GM18526 (cell line): ENCODE data around the gene HTATSF1.

Source experiments
- POLR2A ChIP-seq: IDR thresholded peaks from 3 replicates; pipeline ENCODE4 v1.6.1; 2011; ENCODE audit not compliant: insufficient read length; ENCODE audit errors: extremely low read depth

HTATSF1 gene

DNA sequence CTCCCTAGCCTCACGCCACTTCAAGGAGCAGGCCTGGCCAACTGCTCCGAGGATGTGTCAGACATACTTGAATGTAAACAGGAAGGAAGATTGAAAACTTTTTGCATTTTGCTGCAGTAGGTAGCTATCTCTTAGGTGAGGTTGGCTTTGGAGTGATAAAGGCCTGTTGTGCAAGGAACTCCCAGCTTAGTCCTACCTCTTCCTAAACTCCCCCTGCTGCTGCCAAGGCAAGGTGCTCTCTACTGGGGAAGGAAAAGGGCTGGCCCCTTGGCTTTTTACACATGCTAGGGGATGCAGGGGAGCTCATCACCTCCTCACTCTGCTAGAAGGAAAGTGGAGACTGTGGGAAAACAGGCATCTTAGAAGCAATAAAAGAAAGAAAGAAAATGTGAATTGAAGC lies 20.4 kb upstream of the HTATSF1 start:
- TF ChIP-seq POLR2A = no peak

DNA sequence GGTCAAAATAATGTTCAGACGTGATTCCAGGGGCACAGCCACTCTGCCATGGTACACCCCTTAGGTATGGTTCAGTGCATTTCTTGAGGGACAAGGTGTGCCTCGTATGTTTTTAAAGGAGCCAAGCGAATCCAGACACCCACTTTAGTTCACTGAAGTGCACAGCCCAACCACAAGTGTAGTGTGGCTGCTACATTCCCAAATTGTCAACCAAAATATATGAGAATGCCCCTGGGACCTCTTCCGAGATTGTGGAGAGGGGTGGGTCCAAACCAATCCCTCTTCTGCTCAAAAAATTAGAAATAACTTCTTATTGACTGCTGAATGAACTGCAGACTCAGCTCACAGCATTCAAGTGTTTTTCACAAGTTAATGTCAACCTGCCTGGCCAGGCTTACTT lies 17.0 kb upstream of the HTATSF1 start:
- TF ChIP-seq POLR2A = no peak

DNA sequence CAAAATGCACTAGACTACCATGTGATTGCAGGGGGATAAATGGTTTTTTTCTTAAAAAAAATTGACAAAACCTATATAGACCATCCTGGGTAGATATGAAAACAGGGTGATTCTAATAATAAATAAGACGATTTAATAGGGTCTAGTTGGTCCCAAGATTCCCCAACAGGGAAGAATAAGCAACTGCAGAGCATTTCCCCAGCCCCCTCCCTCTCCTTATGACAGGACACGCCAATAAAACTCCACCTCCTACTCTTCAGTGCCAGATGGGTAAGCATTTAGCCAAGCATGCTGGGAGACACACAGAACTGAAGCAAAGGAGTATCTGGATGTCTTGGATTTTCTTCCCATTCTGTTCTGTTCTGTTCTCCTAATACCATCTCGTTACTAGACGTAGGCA lies 9.7 kb upstream of the HTATSF1 start, which contains the start of gene BRS3:
BRS3 (plus strand) TSS at position 301 of the 400 bp plus-strand sequence. CDS start 168 bp downstream, outside the sequence.
- TF ChIP-seq POLR2A = no peak

DNA sequence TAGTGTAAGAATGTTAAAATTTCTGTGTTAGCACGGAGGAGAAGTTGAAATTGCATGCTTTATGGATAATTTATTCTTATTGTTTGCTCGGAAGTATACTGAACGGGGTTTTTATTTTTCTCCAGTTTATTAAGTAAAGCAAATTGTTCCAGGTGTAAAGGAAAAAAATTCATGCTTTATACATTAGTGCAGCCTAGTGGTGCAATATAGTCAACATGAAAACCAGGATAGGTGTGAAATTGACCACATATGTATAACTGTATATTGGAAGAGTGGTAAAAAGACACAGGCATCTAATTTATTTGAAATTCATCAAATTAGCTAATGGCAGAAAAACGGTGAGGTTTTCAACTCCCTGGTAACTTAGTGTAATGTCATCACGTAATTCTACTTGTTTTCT lies 8.7 kb upstream of the HTATSF1 start:
- no peak for TF ChIP-seq POLR2A

DNA sequence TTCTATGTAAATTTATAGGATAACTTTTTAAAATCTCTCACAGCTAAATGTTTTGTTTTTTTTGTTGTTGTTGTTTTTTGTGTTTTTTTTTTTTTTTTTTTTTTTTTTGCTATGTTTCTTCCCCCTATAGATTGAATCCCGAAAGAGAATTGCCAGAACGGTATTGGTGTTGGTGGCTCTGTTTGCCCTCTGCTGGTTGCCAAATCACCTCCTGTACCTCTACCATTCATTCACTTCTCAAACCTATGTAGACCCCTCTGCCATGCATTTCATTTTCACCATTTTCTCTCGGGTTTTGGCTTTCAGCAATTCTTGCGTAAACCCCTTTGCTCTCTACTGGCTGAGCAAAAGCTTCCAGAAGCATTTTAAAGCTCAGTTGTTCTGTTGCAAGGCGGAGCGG lies 5.6 kb upstream of the HTATSF1 start:
- TF ChIP-seq POLR2A = no peak

DNA sequence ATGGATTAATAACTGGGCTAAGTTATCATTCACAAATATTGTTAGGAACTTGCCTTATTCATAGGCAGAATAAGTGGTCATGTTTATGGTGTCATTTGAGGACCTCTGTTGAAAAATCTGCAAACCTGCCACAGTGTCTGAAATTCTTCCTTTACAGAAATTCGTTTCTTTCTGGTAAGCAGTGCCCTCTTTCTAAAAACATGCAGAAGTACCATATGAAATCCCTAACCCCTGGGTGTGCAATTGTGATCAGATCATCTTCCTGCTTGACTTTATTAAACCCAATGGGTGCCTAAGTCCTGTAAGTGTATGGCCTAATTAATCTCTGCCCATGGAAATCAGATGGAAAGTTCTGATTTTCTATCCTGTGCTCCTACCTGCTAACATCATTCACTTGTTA lies 4.4 kb upstream of the HTATSF1 start:
- no peak for TF ChIP-seq POLR2A

DNA sequence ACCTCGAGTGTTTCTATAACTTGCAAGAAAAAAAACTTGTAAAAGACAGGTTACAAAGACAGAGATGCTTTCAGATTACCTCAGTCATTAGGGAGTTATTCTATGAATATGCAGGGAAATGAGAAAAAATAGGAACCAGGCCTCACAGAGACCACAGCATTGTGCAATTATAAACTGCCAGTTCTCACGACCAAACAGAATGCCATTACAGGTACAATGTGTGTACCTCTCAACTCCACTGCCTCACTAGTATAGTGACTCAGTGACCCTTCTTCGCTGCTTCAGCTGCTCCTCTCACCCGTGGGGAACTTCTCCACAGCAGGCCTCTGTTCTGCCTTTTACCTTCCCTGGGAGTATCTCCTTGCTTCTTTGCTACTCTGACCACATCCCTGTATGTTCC lies 2.3 kb upstream of the HTATSF1 start:
- no peak for TF ChIP-seq POLR2A

DNA sequence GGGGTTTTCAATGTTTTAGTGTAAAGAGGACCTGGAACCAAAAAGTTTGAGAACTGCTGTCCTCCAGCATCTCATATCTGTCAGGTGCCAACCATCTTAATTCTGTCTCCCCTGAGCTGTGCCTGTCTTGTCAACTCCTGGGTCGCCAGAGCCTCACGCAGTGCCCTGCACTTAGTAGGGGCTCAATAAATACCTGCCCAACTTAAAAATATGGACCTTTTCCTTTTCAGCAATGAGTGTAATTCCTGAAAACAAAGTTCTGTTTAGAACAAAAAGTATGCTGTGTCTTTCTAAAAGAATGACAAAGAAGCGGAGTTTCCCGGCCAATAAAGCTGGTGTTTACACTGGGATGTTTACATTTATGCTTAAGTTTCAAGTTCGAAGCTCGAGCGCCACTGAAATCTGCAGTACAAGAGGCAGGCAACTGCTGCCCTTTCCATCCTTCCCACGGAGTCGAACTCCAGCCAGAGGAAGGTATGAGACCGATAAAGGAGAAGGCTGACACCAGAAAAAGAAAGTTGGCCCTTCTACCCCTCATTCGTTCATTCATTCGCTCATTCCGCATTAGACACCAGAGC lies 1.1 kb upstream of the HTATSF1 start:
- no peak for TF ChIP-seq POLR2A

DNA sequence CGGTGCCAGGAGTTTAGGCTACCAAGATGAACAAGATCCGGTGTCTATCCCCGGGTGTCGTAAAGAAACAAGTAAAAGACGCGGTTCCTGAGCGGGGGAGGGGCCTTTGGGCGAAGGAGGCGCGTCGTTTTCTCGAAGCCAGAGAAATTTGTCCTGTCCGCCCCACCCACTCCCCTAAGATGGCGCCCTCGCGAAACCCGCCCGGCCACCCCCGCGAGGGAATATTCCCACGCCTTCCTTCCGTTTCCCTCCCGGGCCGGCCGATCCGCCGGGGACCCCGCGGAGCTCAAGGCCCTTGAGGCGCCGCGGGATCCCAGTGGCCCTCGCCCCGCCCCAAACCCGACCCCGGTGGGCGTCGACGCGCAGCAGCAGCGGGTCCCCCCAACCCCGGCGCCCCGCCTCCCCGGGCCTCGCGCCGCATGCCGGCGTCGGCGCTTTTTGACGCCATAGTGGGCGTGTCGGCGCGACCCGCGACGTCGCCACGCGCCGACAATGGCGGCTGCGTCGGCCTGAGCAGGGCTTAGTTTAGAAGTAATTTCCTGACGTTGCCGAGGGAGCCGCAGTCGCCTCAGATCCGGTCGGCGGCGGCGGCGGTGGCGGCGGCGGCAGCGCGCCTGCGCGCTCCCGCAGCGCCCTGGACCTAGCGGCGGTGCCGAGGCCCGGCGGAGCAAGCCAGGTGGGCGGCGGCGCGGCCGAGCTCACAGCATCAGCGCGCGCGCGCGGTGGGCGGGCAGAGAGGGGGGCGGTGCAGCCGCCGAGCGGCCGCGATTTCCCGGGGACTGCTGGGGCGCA lies 432 bp upstream of the HTATSF1 start:
- peak; percentile 36 for TF ChIP-seq POLR2A

DNA sequence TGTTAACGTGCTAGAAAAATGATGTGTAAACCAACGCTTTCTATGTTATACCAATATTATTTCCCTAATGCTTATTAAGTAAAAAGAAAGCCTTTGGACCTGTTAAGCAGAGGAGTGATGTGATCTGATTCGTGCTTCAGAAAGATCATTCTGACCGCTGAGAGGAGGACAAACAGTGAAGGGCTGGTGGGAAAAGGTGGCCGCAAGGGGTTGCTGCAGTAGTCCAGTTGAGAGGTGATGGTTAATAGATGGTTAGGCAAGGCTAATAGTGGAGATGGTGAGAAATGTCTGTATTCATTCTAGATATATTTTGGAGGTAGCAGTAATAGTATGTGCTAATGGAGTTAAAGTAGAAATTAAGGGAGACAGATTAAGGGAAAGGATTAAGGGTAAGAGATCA lies 21.7 kb downstream of the HTATSF1 start:
- no peak for TF ChIP-seq POLR2A

DNA sequence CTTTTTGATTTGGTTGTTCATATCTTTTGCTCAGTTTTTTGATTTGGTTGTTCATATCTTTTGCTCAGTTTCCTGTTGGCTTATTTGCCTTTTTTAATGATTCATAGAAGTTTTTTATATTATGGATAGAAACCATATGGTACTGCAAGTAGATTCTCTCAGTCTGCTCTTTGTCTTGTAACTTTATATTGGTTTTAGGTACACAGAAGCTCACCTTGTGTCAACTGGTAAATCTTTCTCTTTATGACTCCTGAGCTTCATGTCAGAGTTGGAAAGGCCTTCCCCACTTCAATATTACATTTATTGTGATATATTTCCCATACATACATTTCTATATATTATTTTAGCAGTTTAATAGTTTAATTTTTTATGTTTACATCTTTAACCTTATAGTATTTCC lies 26.4 kb downstream of the HTATSF1 start:
- no peak for TF ChIP-seq POLR2A

DNA sequence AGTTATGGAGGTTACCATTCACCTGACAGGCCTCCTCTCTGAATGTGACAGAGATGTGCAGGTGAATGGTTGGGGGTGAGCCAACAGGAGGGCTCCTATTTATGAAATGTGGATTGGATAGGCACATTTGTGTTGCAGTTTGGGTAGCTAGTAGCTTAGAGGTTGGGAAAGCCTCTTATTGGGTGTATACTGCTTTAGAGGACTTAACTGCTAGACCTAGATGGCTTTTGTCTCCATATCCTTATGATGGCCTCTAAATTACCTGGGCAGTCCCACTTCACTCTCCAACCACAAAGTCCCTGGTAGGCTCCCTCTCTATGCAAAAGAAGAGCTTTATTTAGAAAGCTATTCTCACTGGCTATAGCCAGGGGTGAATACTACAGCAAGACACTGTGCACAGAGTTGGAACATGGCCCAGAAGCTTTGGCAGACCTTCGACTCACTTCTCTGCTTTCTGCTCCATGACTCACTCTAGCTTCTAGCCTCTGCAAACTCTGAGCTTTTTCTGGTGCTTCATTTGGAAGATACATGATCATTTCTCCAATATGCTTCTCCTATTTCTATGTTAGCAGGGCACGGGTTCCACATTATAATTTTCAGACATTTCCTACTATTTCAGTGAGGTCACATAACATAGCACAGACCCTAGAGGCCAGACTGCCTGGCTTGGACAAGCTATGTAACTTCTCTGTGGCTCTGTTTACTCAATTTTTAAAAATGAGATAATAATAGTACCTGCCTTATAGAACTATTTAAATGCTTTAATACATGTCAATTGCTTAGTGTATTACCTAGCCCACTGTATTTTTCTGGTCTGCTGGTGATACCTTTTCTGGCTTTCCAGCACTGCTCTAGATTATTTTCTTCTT lies 28.6 kb downstream of the HTATSF1 start:
- TF ChIP-seq POLR2A = no peak

DNA sequence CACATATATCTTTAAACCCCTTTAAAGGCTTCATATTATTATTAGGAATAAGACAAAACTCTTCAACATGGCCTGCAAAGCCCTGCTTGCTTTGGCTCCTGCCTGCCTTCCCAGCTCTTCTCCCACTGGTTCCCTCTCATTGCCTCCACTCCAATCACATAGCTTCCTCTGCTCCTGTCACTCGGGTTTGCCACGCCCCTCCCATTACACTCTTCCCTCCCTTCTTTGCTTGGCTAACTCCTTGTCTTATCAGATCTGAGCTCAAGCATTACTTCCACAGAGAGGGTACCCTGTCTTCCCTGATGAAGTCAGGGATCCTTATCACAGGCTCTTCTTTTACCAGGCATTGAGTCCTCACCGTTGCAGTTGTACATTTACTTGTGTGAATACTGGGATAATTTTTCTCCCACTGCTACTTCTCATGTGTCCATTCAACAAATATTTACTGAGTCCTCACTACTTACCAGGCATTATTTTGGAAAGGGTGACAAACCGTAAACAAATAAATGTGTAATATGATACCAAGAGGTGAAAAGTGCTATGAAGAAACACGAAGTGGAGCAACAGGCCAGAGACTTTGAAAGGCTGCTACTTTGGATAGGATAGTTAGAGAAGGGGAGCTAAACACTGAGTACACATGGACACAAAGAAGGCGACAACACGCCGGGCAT lies 31.4 kb downstream of the HTATSF1 start:
- TF ChIP-seq POLR2A = no peak

DNA sequence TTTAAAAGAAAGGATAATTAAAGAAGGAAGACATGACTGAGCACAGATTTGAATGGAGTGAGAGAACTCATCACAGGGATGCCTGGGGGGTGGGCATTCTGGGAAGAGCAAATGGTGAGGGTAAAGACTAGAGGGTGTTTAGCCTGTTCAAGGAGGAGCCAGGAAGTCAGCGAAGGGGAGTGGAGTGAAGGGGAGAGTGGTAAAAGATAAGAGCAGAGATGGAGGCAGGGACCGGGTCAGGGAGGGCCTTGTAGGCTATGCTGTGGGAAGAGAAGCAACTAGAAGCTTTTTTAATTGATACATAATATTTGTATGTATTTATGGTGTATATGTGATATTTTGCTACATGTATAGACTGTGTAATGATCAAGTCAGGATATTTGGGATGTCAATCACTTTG lies 32.4 kb downstream of the HTATSF1 start:
- no peak for TF ChIP-seq POLR2A

DNA sequence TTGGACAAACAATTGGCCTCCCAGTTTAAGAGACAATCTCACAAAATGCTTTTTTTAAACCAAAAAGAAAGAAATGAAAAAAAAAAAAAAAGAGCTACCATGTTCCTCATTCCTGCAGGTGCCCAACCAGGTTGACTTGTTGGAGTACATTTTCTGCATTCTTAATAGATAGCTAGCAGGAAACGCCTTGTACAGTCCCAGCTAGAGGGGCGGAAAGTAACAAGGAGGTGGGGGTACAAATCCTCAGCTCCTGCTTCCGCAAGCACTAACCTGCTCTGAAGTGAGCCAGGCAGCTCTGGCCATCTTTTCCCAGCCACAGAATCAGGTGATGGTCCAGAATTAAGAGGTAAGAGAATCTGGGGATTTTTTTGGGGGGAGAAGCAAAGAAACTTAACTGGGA lies 34.6 kb downstream of the HTATSF1 start, which contains the start of gene VGLL1:
VGLL1 (plus strand) TSS at position 265 of the 400 bp plus-strand sequence. CDS start 3,806 bp downstream, outside the sequence.
- no peak for TF ChIP-seq POLR2A
